ENCODE data around the gene FBXO8.

Gene FBXO8

DNA sequence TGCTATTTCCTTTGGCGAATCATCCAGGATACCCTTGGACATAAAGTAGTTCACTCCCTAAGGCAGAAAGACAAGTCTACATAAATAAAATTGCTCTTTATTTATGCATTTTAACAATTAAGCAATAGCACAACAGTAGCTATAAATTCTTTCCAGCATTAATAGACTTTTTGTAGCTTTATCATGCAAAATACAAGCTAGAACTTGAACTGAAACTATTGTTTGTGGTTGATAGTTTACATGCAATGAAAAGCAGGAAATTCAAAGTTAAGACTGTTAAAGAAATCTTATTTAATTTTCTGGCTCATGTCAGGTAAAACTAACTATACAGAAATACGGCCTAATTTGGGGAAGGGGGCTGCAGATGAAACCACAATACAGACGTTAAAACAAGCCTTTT lies 42.3 kb downstream of the FBXO8 start:
- no peak for DNase-seq

DNA sequence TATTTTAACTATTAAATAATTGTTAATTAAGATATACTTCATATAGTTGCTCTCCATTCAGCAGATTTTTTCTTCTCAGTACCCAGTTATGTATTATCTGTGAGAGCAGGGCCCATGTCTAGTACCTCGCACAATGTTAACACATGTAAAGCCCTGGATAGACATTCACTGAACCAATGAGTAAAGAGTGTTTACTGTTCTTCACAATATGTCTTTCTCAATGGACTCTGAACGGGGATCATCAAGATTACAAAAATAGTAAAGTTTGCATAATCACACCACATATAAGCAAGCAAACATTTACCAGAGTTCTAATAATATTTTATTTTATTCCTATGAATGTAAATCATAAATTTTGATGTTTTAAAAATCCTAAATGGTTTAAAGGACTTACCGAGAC lies 47.1 kb downstream of the FBXO8 start:
- no peak for DNase-seq

DNA sequence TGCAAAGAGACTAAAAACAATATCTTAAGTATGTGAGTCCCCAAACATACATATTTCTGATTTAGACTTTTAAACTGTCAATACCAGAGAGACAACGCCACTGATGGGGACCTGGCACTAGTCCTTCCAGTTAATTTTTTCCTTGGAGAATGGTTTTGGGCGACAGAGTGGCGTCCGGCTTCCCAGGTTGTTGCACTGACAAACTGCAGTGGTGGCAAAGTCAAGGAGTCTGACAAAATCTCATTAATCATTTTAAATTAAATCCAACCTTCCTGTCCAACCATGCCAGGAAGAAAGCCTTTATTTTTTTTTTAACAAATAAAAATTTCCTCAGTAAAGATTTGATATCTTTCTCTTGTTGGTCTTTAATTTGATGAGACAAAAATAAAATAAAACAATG lies 52.8 kb downstream of the FBXO8 start:
- DNase-seq = no peak

GRCh38 chr4:174230148-174230547 lies 53.3 kb downstream of the FBXO8 start:
- no peak for DNase-seq

DNA sequence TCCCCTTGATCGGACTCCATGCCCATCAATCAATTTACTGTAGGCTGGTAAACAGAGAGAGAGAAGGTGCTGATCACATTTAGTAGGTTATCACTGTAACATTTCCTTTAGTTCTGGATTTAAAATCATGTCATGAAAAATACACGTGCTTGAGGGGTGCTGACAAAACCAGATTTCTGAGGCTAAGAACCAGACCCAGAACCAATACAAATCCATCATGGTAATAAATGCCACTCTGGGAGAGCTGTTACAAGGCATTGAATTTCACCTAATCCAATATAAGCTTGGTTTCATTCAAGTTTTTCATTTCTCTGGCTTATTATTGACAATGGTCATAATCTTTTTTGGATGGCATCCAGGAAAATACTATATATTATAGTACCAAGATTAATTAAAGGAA lies 54.5 kb downstream of the FBXO8 start:
- DNase-seq = no peak

DNA sequence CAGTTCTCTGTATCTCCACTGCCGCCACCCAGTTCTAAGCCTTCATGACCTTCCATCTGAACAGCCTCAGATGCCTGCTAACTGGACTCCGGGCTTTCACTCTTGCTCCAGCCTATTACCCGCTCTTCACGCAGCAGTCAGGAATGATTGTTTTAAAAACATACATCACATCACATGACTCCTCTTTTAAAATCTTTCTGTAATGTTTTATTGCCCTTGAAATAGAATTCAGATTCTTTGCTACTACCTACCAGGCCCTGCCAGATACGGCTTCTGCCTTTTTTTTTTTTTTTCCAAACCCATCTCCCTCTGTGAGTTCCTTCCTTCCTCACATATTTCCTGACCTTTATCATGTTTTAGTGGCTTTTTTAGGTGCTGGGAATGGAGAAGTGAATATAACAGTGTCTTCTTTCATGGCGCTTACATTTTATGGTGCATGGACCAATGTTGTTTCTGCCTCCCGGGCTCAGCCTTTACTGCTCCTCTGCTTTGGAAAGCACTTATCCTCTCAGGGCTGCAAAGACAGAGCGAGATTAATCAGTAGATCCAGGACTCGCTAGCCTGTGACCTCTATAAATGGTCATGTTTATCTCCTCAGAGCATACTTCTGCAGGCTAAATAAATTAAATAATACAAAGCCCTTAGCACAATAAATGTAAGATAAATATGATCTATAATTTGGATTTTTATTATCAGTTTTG lies 58.0 kb downstream of the FBXO8 start:
- no peak for DNase-seq

DNA sequence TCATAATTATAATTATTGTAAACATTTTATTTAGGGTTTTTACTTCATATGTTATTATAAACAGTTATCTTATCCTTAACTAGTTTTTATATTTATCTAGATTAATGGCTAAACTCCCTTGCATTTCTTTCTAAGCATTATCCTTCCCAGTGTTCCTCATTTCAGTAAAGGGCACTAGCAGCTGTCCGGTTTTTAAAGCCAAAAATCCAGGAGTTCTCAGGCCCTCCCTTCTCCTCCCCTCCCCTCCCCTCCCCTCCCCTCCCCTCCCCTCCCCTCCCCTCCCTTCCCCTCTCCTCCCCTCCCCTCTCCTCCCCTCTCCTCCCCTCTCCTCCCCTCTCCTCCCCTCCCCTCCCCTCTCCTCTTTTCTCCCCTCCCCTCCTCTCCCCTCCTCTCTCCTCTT lies 58.9 kb downstream of the FBXO8 start:
- no peak for DNase-seq

DNA sequence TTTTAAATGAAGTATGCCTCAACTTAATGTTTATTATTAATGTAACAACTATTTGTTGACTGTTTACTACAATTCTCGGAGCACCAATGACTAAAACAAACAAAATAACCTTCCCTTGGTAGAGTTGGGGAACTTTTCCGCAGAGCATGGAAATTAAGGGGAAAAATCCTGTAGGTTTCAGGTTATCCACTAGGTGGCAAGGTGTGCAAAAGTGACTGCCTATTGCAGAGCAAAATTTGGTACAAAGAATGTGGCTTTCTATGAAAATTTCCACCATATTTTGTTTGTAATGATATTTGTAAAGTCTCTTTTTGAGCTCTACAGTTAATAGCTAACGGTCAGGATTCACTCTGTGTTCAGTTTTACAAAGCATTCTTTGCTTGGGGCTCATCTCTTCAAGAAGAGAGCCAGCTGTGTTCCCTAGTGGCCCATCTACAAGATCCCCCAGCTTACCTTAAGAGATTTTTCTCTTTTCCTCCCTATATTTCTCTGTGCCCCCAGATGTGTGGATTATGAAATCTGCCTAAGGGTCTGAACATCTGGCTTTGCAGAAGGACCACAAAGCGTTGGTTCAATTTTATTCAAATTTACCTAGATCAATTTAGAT lies 61.1 kb downstream of the FBXO8 start:
- no peak for DNase-seq

DNA sequence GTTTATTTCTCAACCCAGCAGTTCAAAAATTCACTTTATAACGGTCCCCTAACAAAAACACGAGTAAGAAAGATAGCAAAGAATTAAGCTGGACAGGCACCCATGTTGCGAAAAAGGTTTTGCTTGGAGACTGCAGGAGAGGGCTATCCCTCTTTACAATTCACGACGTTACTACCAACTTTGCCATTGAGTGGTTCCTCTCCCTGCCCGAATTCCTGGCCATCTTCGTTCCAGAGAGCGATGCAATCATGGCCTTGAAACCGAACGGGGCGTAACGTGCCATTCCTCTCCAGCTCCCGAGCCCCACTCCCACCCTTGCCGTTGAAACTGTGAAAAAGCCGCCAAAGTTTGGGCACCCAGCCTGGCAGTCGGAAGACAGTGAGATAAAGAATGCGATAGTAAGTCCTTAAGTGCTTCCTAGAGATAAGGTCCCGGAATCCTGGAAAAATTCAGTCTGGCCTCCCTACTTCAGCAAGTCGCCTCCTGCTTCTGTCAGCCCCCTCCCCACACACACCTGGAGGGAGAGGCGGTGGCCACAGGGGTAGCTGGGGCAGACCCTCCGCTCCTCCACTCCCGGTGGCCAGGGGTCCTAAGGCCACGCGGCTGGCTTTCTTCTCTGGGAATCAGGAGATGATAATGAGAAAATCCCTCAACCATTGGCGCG lies 65.2 kb downstream of the FBXO8 start:
- no peak for DNase-seq

GRCh38 chr4:174217273-174218126 lies 66.0 kb downstream of the FBXO8 start:
- no peak for DNase-seq

GRCh38 chr4:174216799-174217272 lies 66.6 kb downstream of the FBXO8 start:
- DNase-seq = no peak

DNA sequence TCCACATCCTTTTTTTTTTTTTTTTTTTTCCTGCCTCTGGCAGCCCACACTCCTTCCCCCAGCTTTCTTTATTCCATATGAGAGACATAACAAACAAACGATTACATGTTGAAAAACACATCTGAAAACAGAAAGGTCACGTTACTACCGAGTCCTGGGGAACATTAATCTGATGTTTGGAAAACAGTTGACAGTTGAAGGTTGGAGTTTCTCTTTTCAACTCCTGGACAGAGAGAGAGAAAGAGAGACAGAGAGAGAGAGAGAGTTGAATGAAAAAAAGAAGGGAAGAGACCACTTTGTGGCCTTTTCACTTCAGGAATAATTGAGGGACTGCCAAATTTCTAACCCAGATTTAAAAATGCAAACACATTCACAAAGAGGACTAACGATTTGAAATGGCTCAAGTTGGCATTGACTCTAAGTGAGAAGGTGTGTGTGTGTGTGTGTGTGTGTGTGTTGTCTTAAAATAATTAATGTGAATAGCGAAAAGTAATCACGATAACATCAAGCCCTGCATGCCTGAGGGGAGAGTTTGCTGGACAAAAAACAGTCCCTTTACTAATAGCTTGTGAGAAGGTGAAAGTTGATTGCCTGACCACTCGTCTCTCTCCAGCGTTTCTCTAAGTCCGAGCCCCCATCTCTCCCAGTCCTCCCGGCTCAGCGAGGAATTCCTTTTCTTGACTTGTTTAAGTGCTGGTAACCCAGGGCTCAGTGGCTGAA lies 67.3 kb downstream of the FBXO8 start:
- DNase-seq = no peak

GRCh38 chr4:174215057-174215456 lies 68.4 kb downstream of the FBXO8 start:
- DNase-seq = no peak

DNA sequence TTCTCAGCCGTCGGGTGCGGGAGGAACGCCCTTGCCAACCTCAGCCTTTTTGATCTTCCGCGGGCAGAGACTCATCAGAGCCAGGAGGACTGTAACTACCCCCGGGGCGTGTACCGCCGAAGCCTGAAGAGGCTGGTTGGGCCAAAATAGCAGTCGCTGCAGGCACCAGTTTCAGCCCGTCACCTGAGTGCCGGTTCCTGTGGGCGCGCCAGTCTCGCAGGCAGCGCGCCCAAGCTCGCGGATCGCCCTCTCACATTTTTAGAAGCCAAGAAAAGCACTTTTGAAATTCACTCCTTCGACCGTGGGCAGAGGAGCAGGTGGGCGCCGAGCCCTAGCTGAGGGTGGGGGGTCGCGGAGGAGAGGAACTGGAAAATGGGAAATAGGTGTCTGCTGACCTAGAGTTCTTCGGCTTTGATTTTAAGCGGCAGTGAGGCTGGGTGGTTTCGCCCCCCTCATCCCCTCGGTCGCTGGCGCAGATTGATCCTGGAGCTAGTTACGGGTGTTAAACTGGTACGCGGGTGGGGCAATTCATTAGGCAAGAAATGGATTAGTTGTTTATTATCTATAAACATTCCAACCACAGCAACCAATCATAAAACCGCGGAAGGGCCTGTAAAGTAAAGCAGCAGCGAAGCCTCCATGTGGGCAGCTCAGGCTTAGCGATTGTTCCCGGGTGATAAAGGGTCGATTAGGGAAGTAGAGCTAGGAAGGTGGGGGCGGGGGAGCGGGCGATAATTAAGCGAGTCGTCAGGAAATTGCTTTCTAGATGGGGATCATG lies 69.2 kb downstream of the FBXO8 start:
- DNase-seq = no peak

DNA sequence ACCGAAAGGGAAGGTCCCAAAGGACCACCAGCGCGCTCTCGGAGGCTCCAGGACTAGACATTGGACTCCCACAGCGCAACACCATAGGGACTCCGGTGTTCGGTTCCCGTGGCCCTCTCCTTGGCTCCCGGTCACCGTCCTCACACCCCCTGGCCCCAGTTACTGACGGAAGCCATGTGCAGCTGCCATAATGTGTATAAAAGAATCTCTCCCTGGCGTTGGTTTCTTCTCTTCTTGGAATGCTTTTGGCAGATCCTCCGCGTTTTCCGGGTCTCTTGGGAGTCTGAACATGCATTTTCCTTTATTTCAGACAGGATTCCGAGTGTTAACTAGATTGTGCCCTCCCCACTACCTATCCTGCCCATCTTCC lies 69.8 kb downstream of the FBXO8 start:
- no peak for DNase-seq

GRCh38 chr4:174212061-174212460 lies 71.4 kb downstream of the FBXO8 start:
- DNase-seq = no peak

DNA sequence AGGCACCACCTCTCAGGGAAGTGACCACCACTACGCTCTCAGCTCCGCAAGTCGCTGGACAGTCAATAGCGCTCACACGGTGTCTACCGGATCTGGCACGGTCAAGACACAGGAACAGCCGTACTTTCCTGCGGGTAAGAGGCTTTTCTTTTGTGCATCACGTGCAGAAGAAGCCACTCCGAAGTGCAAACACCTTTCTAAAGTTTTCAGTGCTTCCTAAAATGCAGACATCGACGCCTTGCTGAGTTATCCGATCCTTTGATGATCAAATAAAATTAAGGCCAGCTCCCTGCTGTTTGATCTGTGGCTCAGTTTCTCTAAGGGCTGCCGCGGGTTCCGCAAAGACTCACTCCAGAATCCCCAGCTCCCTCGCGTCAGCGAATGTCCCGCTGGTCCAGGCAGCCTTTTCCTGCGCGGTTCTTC lies 71.8 kb downstream of the FBXO8 start:
- DNase-seq = no peak

GRCh38 chr4:174210952-174211490 lies 72.4 kb downstream of the FBXO8 start:
- no peak for DNase-seq

DNA sequence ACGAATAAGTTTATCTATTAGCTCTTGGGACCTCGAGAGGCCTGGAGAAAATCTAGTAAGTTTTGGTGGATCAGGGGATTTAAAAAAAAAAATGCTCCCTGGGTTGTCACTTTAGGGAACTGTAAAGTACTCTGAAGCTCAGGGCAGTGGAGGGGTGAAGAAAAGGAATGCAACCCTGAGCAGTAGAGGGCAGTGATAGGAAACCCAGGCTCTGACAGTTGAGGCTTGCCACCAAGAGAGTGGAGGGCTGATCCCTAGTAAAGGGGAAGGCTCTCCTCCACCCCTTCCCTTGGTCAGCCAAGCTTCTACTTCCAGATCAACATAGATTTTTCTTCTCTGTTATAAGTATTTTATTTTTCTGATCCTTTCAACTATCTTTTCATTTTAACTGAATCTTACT lies 73.1 kb downstream of the FBXO8 start:
- no peak for DNase-seq

GRCh38 chr4:174209341-174209740 lies 74.1 kb downstream of the FBXO8 start:
- no peak for DNase-seq

DNA sequence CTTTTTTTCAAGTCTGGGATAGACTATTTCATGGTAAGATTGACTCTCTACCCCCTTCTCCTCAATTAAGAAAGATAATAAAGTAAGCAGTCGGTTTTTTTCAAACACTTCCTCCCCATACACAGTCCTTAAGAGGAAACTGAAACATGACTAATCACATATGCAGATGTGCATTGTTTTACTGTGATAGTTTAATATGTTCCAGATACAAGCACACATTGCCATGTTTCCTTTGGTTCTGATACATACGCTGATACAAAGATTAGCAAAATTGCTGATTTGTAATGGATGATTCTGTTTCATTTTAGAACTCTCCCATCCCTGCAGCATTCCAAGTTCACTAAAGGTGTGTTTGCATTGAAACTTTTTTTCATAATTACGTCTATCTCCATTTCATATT lies 76.1 kb downstream of the FBXO8 start:
- DNase-seq = no peak
